Measurements from ENCODE around the gene TAS2R4. TPM values are rescaled to one million over a fixed set of nuclear protein-coding genes. Genes with fewer than 3 reads are reported as not detected.
"Not testable (repeated sequence)": the region's sequence is repeated elsewhere in the genome, so short reads cannot be mapped to it uniquely, and the experiment has no call there.

The TAS2R4 gene
- polyA plus RNA-seq, 3 donors: 1.0 to 7.1 (median 5.1) TPM

DNA sequence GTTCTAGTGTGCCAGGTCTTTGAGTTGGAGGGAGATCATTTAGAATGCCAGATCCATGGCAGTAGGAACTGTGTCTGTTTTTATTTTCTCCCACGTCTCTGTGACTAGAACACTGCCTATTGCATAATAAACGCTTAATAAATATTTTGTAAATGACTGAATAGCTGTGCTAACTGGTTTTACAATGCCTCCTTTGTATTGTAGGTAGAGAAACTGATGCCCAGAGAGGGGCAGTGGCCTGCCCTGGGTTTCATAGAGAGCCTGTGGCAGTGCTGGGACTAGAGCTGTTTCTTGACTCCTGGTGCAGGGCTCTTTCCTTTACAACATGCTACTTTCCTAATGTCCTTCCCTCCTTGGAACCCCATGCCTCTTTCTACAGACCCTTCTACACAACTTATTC, 16.1 kb downstream of the TAS2R4 start:
- no peak for DNase-seq

DNA sequence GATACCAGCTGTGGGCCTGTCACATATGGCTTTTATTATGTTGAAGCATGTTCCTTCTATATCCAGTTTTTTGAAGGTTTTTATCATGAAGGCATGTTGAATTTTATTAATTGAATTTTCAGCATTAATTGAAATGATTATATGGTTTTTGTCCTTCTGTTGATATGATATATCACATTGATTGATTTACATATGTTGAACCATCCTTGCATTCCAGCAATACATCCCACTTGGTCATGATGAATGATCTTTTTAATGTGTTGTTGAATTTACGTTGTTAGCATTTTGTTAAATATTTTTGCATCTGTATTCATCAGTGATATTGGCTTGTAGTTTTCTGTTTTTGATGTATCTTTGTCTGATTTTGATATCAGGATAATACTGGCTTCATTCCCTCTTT, 43.6 kb downstream of the TAS2R4 start:
- no peak for DNase-seq

- not testable (repeated sequence) for DNase-seq
These were observed 46.0 kb downstream of the TAS2R4 start for GRCh38 chr7:141822432-141822831.

Other genes starting within 250 kb of the TAS2R4 start
- gene AGK, start 225.3 kb upstream of the TAS2R4 start, polyA plus RNA-seq (ENCODE audit: insufficient read length in 3 of 3): 10 to 100 TPM; 33.4 to 42.4 (median 42.3) TPM
- 10 to 100 TPM; 25.2 to 36.3 (median 31.0) TPM for gene DENND11, start 74.5 kb upstream of the TAS2R4 start, polyA plus RNA-seq (ENCODE audit: insufficient read length in 3 of 3)
- under 1 TPM; 0.07 to 0.36 (median 0.30) TPM for gene WEE2, start 68.3 kb upstream of the TAS2R4 start, polyA plus RNA-seq (ENCODE audit: insufficient read length in 3 of 3)
- gene SSBP1, start 38.3 kb upstream of the TAS2R4 start, polyA plus RNA-seq (ENCODE audit: insufficient read length in 3 of 3): 100 to 1,000 TPM; 122 to 133 (median 133) TPM
- gene TAS2R3, start 12.6 kb upstream of the TAS2R4 start, polyA plus RNA-seq (ENCODE audit: insufficient read length in 3 of 3): 1 to 10 TPM in 2 of 3 donors, under 1 TPM in 1; 0.50 to 1.8 (median 1.6) TPM
- 10 to 100 TPM in 1 of 3 donors, 1 to 10 TPM in 2; 1.9 to 14.9 (median 10.0) TPM for gene TAS2R5, start 13.5 kb downstream of the TAS2R4 start, polyA plus RNA-seq (ENCODE audit: insufficient read length in 3 of 3)
- under 1 TPM; 0.21 to 0.81 (median 0.74) TPM for gene PRSS37, start 64.8 kb downstream of the TAS2R4 start, polyA plus RNA-seq (ENCODE audit: insufficient read length in 3 of 3)
- not detected for gene OR9A4, start 139.7 kb downstream of the TAS2R4 start, polyA plus RNA-seq (ENCODE audit: insufficient read length in 3 of 3)
- under 1 TPM; 0.19 to 0.55 (median 0.31) TPM for gene CLEC5A, start 170.3 kb downstream of the TAS2R4 start, polyA plus RNA-seq (ENCODE audit: insufficient read length in 3 of 3)
- not detected for gene TAS2R38, start 197.1 kb downstream of the TAS2R4 start, polyA plus RNA-seq (ENCODE audit: insufficient read length in 3 of 3)
- 10 to 100 TPM; 18.6 to 26.0 (median 24.4) TPM for gene MGAM, start 219.2 kb downstream of the TAS2R4 start, polyA plus RNA-seq (ENCODE audit: insufficient read length in 3 of 3)

Measured in renal pelvis (tissue), 4 donors.